Measurements from ENCODE around the gene TRPV3.

DNA sequence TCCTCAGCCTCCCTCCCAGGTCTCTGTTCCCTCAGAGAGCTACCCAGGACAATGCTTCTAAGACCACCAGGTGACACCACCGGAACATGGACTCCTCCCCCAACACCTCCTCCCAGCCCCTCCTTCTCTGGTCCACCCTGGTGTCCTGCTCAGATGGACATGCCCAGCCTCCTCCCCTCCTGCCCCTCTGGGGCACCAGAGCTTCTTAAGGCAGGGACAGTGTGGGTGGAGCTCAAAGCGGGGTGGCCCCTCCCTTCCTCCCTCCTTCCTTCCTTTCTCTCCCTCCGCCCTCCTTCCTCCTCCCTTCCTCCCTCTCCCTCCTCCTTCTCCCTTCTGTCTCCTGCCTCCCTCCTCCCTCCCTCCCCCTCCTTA, 22.7 kb downstream of the TRPV3 start:
- TF ChIP-seq, protein P1, sequence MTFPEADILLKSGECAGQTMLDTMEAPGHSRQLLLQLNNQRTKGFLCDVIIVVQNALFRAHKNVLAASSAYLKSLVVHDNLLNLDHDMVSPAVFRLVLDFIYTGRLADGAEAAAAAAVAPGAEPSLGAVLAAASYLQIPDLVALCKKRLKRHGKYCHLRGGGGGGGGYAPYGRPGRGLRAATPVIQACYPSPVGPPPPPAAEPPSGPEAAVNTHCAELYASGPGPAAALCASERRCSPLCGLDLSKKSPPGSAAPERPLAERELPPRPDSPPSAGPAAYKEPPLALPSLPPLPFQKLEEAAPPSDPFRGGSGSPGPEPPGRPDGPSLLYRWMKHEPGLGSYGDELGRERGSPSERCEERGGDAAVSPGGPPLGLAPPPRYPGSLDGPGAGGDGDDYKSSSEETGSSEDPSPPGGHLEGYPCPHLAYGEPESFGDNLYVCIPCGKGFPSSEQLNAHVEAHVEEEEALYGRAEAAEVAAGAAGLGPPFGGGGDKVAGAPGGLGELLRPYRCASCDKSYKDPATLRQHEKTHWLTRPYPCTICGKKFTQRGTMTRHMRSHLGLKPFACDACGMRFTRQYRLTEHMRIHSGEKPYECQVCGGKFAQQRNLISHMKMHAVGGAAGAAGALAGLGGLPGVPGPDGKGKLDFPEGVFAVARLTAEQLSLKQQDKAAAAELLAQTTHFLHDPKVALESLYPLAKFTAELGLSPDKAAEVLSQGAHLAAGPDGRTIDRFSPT (tag by site-specific recombination; IDR thresholded peaks at IDR 0.05): no peak
- TF ChIP-seq, protein P2, sequence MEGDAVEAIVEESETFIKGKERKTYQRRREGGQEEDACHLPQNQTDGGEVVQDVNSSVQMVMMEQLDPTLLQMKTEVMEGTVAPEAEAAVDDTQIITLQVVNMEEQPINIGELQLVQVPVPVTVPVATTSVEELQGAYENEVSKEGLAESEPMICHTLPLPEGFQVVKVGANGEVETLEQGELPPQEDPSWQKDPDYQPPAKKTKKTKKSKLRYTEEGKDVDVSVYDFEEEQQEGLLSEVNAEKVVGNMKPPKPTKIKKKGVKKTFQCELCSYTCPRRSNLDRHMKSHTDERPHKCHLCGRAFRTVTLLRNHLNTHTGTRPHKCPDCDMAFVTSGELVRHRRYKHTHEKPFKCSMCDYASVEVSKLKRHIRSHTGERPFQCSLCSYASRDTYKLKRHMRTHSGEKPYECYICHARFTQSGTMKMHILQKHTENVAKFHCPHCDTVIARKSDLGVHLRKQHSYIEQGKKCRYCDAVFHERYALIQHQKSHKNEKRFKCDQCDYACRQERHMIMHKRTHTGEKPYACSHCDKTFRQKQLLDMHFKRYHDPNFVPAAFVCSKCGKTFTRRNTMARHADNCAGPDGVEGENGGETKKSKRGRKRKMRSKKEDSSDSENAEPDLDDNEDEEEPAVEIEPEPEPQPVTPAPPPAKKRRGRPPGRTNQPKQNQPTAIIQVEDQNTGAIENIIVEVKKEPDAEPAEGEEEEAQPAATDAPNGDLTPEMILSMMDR (tag by site-specific recombination; IDR thresholded peaks at IDR 0.05): no peak
- TF ChIP-seq ZNF514 (tag by site-specific recombination; IDR thresholded peaks at IDR 0.05) (no peak), ZEB2 (tag by site-specific recombination; IDR thresholded peaks at IDR 0.05) (no peak), ZNF629 (tag by site-specific recombination; IDR thresholded peaks at IDR 0.05) (no peak), ZNF184 (tag by site-specific recombination; IDR thresholded peaks at IDR 0.05) (no peak), PRDM1 (tag by site-specific recombination; IDR thresholded peaks at IDR 0.05) (no peak), ZNF555 (tag by site-specific recombination; conservative IDR thresholded peaks at IDR 0.05) (no peak), HOXA7 (CRISPR knock-in tag; IDR thresholded peaks at IDR 0.05; ENCODE audit: borderline replicate concordance) (no peak), INSM2 (tag by site-specific recombination; IDR thresholded peaks at IDR 0.05) (no peak), ZNF132 (tag by site-specific recombination; IDR thresholded peaks at IDR 0.05; ENCODE audit: borderline replicate concordance) (no peak), ZNF24 (tag by site-specific recombination; IDR thresholded peaks at IDR 0.05) (no peak), ZNF558 (tag by site-specific recombination; IDR thresholded peaks at IDR 0.05) (no peak)
- TF ChIP-seq, protein P3, sequence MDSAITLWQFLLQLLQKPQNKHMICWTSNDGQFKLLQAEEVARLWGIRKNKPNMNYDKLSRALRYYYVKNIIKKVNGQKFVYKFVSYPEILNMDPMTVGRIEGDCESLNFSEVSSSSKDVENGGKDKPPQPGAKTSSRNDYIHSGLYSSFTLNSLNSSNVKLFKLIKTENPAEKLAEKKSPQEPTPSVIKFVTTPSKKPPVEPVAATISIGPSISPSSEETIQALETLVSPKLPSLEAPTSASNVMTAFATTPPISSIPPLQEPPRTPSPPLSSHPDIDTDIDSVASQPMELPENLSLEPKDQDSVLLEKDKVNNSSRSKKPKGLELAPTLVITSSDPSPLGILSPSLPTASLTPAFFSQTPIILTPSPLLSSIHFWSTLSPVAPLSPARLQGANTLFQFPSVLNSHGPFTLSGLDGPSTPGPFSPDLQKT (IDR thresholded peaks at IDR 0.05; ENCODE audit: borderline replicate concordance, low read depth, low read length): no peak

Data from HEK293 (cell line).